GM06990 (cell line): ENCODE measurements around the gene C4orf46.

Experiments used
- DNase-seq: peaks from one replicate; pipeline ENCODE4 v3.0.0-alpha.2; 2011; ENCODE audit not compliant: insufficient read length; ENCODE audit errors: extremely low read depth
- H3K27me3 ChIP-seq: replicated peaks from 2 replicates; pipeline ENCODE4 v1.6.0; 2011; ENCODE audit warnings: low read length; ENCODE audit not compliant: control insufficient read depth, insufficient read depth
- H3K36me3 ChIP-seq: 2 replicates; pipeline ENCODE4 v1.5.1; 2011; ENCODE audit warnings: low read length; ENCODE audit not compliant: control insufficient read depth, insufficient read depth
- H3K4me3 ChIP-seq: replicated peaks from 2 replicates; pipeline ENCODE4 v1.5.1; 2011; ENCODE audit warnings: low read depth, mild to moderate bottlenecking, control low read depth, low read length
- TF ChIP-seq, protein P1 (sequence below): IDR thresholded peaks from 2 replicates; pipeline ENCODE4 v1.5.1; 2011; ENCODE audit warnings: low read length, control low read depth, mild to moderate bottlenecking, inconsistent platforms; ENCODE audit not compliant: insufficient read depth, poor library complexity, severe bottlenecking

C4orf46 gene

DNA sequence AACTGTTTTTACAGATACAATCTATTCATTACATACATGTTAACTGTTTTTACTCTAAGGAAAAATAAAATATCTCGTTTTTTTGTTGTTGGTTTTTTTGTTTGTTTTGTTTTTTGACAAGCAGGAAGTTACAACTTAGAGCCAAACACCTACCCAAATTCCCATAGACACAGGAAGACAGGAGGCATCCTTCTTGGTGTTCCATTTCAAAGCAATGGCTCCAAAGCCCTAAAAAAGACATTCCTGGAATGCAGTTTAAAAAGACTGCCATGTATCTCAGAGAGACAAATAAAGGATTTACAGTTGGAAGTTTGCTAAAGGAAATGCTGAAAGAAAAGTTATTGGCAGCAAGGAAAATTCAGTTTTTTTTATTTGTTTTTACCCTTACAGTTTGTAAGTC lies 17.1 kb upstream of the C4orf46 start:
- no peaks in the 10 kb centered on the region for H3K27me3 ChIP-seq
- TF ChIP-seq, protein P1, sequence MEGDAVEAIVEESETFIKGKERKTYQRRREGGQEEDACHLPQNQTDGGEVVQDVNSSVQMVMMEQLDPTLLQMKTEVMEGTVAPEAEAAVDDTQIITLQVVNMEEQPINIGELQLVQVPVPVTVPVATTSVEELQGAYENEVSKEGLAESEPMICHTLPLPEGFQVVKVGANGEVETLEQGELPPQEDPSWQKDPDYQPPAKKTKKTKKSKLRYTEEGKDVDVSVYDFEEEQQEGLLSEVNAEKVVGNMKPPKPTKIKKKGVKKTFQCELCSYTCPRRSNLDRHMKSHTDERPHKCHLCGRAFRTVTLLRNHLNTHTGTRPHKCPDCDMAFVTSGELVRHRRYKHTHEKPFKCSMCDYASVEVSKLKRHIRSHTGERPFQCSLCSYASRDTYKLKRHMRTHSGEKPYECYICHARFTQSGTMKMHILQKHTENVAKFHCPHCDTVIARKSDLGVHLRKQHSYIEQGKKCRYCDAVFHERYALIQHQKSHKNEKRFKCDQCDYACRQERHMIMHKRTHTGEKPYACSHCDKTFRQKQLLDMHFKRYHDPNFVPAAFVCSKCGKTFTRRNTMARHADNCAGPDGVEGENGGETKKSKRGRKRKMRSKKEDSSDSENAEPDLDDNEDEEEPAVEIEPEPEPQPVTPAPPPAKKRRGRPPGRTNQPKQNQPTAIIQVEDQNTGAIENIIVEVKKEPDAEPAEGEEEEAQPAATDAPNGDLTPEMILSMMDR: no peak
- no peak overlapping the region for H3K4me3 ChIP-seq
- no peaks in the 10 kb centered on the region for H3K36me3 ChIP-seq
- DNase-seq: no peak

DNA sequence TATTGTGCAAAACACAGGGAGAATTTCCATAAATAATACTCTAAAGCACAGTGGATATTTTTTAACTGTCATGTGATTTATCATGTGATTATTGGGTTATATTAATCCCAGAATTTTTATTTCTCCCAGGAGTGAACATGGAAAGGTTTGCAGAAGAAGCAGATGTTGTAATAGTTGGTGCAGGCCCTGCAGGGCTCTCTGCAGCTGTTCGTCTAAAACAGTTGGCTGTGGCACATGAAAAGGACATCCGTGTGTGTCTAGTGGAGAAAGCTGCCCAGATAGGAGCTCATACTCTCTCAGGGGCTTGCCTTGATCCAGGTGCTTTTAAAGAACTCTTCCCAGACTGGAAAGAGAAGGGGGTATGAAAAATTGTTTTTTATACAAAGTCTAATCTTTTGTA lies 10.4 kb upstream of the C4orf46 start:
- no peaks in the 10 kb centered on the region for H3K27me3 ChIP-seq
- DNase-seq: no peak
- TF ChIP-seq, protein P1: no peak
- H3K36me3 ChIP-seq: no peaks in the 10 kb centered on the region
- no peak overlapping the region for H3K4me3 ChIP-seq

DNA sequence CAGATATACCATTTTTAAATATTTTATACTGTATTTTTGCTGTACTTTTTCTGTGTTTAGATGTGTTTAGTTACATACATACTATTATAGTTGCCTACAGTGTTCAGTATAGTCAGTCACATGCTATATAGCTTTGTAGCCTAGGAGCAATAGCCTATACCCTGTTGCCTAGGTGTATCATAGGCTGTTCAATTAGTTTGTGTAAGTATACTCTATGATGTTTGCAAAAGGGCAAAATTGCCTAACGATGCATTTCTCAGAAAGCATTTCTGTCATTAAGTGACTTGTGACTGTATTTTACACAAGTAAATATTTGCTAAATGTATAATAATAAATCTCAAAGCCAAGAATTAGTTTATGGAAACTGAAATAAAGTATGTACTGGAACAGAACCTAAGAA lies 9.9 kb upstream of the C4orf46 start:
- DNase-seq: no peak
- Histone ChIP-seq H3K4me3 (no peak overlapping the region), H3K36me3 (no peaks in the 10 kb centered on the region), H3K27me3 (no peaks in the 10 kb centered on the region)
- TF ChIP-seq, protein P1: no peak

DNA sequence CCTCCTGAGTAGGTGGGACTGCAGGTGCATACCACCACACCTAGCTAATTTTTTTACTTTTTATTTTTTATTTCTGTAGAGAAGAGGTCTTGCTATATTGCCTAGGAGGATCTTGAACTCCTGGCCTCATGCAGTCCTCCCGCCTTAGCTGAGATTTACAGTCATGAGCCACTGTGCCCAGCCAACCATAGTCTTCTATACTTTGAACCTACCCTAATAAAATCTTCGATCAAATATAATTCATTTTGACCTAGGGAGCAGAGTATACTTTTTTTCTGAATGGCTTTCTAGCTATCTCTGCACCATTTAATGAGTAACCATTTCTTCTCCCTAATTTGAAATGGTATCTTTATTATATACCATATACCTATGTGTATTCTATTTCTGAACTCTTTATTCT lies 7.1 kb upstream of the C4orf46 start:
- TF ChIP-seq, protein P1: no peak
- H3K4me3 ChIP-seq: no peak overlapping the region
- no peak for DNase-seq
- no peaks in the 10 kb centered on the region for H3K36me3 ChIP-seq
- H3K27me3 ChIP-seq: no peaks in the 10 kb centered on the region

- Histone ChIP-seq H3K27me3 (no peaks in the 10 kb centered on the region), H3K36me3 (no peaks in the 10 kb centered on the region), H3K4me3 (no peak overlapping the region)
- DNase-seq: no peak
- TF ChIP-seq, protein P1: no peak
These were observed 4.4 kb upstream of the C4orf46 start for GRCh38 chr4:158676076-158676475.

- H3K4me3 ChIP-seq: no peak overlapping the region
These were observed 1.9 kb upstream of the C4orf46 start for GRCh38 chr4:158673633-158674032.

More at GRCh38 chr4:158673633-158674032, 1.9 kb upstream of the C4orf46 start:
- H3K36me3 ChIP-seq: no peaks in the 10 kb centered on the region
- TF ChIP-seq, protein P1: no peak
- DNase-seq: no peak
- no peaks in the 10 kb centered on the region for H3K27me3 ChIP-seq
